HL-60 (cell line): ENCODE measurements around the gene ADAMTS7.

Source experiments
- DNase-seq, 2 experiments: peaks; one replicate each; pipeline ENCODE4 v3.0.0-alpha.2; 2010 to 2020; ENCODE audit warnings: low read depth in 1 of 2, low spot score in 1 of 2
- H3K27ac ChIP-seq: fragments of 250-450 bp; sonication (Bioruptor Pico); replicated peaks from 2 replicates; pipeline ENCODE4 v1.5.1; 2020; ENCODE audit warnings: mild to moderate bottlenecking, moderate library complexity
- H3K27me3 ChIP-seq: fragments of 250-450 bp; sonication (Bioruptor Pico); 2 replicates; pipeline ENCODE4 v1.5.1; 2021; ENCODE audit warnings: mild to moderate bottlenecking, moderate library complexity; ENCODE audit not compliant: insufficient read depth, poor library complexity, severe bottlenecking
- H3K4me3 ChIP-seq: replicated peaks from 2 replicates; pipeline ENCODE4 v1.5.1; 2011; ENCODE audit warnings: mild to moderate bottlenecking, control low read depth, low read length; ENCODE audit not compliant: insufficient read depth
- GABPA ChIP-seq: IDR thresholded peaks from 2 replicates; pipeline ENCODE4 v1.6.1; 2012; ENCODE audit warnings: low read depth
- POLR2AphosphoS5 ChIP-seq: IDR thresholded peaks from 2 replicates; pipeline ENCODE4 v1.6.1; 2012; ENCODE audit warnings: low read depth
- SPI1 ChIP-seq: IDR thresholded peaks from 2 replicates; pipeline ENCODE4 v1.6.1; 2012; ENCODE audit warnings: low read depth, mild to moderate bottlenecking, borderline replicate concordance
- TF ChIP-seq, protein P1 (sequence below): IDR thresholded peaks from one replicate; pipeline ENCODE4 v1.5.1; 2011; ENCODE audit warnings: low read length, control low read depth, inconsistent platforms; ENCODE audit not compliant: insufficient read depth
- TF ChIP-seq, protein P2 (sequence below): IDR thresholded peaks from 2 replicates; pipeline ENCODE4 v1.6.1; 2012; ENCODE audit warnings: low read depth; ENCODE audit not compliant: insufficient replicate concordance

The ADAMTS7 gene

DNA sequence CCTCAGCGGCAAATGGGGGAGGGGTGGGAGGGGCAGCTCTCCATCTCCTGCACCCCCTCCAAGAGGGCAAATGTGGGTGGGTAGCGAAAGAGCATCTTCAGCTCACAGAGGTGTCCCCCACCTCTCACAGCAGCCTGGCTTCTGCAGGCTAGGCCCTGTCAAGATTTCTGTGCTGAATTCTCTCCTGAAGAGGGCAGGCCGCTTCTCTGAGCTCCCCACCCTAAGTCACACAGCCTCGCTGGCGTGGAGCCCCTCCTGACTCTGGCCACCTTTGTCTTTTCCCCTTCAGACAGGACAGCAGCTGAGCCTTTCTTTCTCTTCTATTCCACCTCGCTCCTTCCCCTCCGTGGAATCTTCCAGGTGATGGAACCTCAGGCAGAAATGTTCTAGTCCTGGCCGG, 26.3 kb upstream of the ADAMTS7 start:
- no peak overlapping the region for H3K4me3 ChIP-seq
- no peak overlapping the region for H3K27ac ChIP-seq

DNA sequence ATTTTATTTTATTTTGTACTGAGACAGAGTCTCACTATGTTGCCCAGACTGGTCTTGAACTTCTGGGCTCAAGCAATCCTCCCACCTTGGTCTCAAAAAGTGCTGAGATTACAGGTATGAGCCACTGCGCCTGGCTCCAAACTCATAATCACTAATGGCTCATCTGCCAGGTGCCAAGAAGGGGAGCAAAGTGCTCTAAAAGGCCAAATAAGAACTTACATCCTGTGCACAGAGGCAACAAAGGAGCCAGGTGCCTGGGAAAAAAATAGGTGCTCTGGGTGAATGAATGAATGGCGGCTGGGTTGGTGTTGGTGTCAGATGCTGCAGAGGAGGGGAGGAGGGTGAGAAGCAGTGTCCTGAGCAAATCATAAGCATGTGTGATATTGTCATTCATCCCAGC, 25.9 kb upstream of the ADAMTS7 start:
- no peak for DNase-seq
- Histone ChIP-seq H3K27ac (no peak overlapping the region), H3K4me3 (no peak overlapping the region), H3K27me3 (no peaks in the 10 kb centered on the region)
- TF ChIP-seq SPI1 (no peak), GABPA (no peak), POLR2AphosphoS5 (no peak)
- TF ChIP-seq, protein P1, sequence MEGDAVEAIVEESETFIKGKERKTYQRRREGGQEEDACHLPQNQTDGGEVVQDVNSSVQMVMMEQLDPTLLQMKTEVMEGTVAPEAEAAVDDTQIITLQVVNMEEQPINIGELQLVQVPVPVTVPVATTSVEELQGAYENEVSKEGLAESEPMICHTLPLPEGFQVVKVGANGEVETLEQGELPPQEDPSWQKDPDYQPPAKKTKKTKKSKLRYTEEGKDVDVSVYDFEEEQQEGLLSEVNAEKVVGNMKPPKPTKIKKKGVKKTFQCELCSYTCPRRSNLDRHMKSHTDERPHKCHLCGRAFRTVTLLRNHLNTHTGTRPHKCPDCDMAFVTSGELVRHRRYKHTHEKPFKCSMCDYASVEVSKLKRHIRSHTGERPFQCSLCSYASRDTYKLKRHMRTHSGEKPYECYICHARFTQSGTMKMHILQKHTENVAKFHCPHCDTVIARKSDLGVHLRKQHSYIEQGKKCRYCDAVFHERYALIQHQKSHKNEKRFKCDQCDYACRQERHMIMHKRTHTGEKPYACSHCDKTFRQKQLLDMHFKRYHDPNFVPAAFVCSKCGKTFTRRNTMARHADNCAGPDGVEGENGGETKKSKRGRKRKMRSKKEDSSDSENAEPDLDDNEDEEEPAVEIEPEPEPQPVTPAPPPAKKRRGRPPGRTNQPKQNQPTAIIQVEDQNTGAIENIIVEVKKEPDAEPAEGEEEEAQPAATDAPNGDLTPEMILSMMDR: no peak
- TF ChIP-seq, protein P2, sequence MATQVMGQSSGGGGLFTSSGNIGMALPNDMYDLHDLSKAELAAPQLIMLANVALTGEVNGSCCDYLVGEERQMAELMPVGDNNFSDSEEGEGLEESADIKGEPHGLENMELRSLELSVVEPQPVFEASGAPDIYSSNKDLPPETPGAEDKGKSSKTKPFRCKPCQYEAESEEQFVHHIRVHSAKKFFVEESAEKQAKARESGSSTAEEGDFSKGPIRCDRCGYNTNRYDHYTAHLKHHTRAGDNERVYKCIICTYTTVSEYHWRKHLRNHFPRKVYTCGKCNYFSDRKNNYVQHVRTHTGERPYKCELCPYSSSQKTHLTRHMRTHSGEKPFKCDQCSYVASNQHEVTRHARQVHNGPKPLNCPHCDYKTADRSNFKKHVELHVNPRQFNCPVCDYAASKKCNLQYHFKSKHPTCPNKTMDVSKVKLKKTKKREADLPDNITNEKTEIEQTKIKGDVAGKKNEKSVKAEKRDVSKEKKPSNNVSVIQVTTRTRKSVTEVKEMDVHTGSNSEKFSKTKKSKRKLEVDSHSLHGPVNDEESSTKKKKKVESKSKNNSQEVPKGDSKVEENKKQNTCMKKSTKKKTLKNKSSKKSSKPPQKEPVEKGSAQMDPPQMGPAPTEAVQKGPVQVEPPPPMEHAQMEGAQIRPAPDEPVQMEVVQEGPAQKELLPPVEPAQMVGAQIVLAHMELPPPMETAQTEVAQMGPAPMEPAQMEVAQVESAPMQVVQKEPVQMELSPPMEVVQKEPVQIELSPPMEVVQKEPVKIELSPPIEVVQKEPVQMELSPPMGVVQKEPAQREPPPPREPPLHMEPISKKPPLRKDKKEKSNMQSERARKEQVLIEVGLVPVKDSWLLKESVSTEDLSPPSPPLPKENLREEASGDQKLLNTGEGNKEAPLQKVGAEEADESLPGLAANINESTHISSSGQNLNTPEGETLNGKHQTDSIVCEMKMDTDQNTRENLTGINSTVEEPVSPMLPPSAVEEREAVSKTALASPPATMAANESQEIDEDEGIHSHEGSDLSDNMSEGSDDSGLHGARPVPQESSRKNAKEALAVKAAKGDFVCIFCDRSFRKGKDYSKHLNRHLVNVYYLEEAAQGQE: no peak

More for the DNA sequence above, 26.3 kb upstream of the ADAMTS7 start:
- H3K27me3 ChIP-seq: no peaks in the 10 kb centered on the region
- TF ChIP-seq SPI1: no peak
- no peak for TF ChIP-seq GABPA
- TF ChIP-seq, protein P1: no peak
- TF ChIP-seq, protein P2: no peak
- TF ChIP-seq POLR2AphosphoS5: no peak
- no peak for DNase-seq

DNA sequence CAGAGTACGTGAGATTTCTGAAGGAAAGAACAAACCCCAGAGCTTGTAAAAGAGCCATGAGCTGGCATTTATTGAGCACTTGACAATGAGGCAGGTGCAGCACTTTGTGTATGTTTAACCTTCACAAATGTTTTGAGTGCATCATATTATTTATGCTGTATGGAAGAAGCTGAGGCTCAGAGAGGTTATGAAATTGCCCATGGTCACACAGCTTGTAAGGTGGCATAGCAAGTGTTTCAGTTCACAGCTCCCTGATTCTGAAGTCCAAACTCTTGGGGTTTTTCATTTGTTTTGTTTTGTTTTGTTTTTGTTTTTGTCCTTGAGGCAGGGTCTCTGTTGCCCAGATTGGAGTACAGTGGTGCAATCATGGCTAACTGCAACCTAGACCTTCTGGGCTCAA, 25.1 kb upstream of the ADAMTS7 start:
- H3K27me3 ChIP-seq: no peaks in the 10 kb centered on the region
- no peak overlapping the region for H3K27ac ChIP-seq
- TF ChIP-seq, protein P1: no peak
- TF ChIP-seq, protein P2: no peak
- TF ChIP-seq GABPA (no peak), SPI1 (no peak), POLR2AphosphoS5 (no peak)
- no peak overlapping the region for H3K4me3 ChIP-seq
- DNase-seq: no peak
